ENCODE data around the gene RPL37. TPM values are rescaled to one million over a fixed set of nuclear protein-coding genes. Genes with fewer than 3 reads are reported as not detected.

RPL37 gene
- total RNA-seq, 1 donor from 2014 or later, result 1,013 TPM

- DNase-seq (ENCODE audit: low spot score) (no peak), ATAC-seq (no peak)
- intact Hi-C loops (cut with DNase I), result no loop called here
Measured at GRCh38 chr5:40780199-40780598, 54.8 kb downstream of the RPL37 start.

- intact Hi-C loops (cut with DNase I), result no loop called here
- ATAC-seq, result no peak
- DNase-seq (ENCODE audit: low spot score), result no peak
Measured at GRCh38 chr5:40779561-40779960, 55.5 kb downstream of the RPL37 start.

DNA sequence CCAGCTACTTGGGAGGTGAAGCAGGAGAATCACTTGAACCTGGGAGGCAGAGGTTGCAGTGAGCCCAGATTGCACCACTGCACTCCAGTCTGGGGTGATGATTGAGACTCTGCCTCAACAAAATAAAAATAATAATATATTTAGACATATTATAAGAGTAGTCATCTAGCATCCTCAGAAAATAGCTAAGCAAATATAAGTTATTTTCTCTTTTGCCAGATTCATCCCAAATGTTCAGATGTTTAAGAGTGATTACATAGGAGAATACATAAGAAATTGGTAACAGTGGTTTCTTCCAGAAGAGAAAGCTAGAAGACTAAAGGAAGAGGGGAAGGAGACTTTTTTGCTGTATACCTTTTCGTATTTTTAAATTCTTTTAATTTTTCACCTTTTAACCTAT is 56.9 kb downstream of the RPL37 start:
- intact Hi-C loops (cut with DNase I), result no loop called here
- ATAC-seq (no peak), DNase-seq (ENCODE audit: low spot score) (no peak)

DNA sequence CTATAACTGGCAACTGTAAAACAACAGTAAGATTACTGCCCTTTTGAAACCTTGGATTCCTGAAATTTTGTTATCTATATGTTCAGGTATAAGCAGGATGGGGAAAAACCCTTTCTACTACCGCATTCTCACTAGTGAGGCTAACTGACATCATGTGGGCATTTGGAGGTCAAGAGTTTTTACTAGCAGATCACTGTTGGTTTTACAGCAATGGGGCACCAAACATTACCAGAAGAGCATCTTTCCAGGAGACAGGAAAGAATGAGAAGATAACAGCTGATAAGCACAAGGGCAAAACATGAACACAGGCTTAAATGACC is 58.4 kb downstream of the RPL37 start:
- no peak for ATAC-seq
- DNase-seq (ENCODE audit: low spot score), result no peak
- intact Hi-C loops (cut with DNase I), result no loop called here

- DNase-seq (ENCODE audit: low spot score), result no peak
- intact Hi-C loops (cut with DNase I), result no loop called here
- no peak for ATAC-seq
Measured at GRCh38 chr5:40775846-40776657, 59.0 kb downstream of the RPL37 start.

Other genes starting within 250 kb of the RPL37 start
- gene PTGER4, start 155.3 kb downstream of the RPL37 start, total RNA-seq, result 17.1 TPM
- 20.1 TPM for gene TTC33, start 79.3 kb downstream of the RPL37 start, total RNA-seq
- gene PRKAA1, start 36.8 kb downstream of the RPL37 start, total RNA-seq, result 78.4 TPM
- 10.9 TPM for gene CARD6, start 6.1 kb upstream of the RPL37 start, total RNA-seq
- 37.4 TPM for gene C7, start 74.3 kb upstream of the RPL37 start, total RNA-seq
- gene MROH2B, start 236.1 kb upstream of the RPL37 start, total RNA-seq, result not detected